Lower lobe of right lung (tissue), 2 donors: ENCODE results near the gene SLC2A4RG. TPM values are rescaled to one million over a fixed set of nuclear protein-coding genes. Genes with fewer than 3 reads are reported as not detected.

Experiments
- ATAC-seq, 2 donors: fragments of 200-7000 bp; cut with Tn5 transposase; one replicate each; pipeline ENCODE4 v1.9.1; 2020 to 2022; ENCODE audit warnings: mild to moderate bottlenecking in 2 of 2, moderate library complexity in 2 of 2
- DNase-seq: peaks from one replicate; pipeline ENCODE4 v3.0.0-alpha.2; 2020
- H3K27ac ChIP-seq: fragments of 200-600 bp; one replicate; pipeline ENCODE4 v1.8.0; 2022
- H3K27me3 ChIP-seq: fragments of 200-600 bp; one replicate; pipeline ENCODE4 v1.8.0; 2022; ENCODE audit warnings: low read depth
- H3K36me3 ChIP-seq: fragments of 200-600 bp; one replicate; pipeline ENCODE4 v1.8.0; 2022; ENCODE audit warnings: mild to moderate bottlenecking
- H3K4me1 ChIP-seq: fragments of 200-600 bp; one replicate; pipeline ENCODE4 v1.8.0; 2022
- H3K4me3 ChIP-seq: fragments of 200-600 bp; one replicate; pipeline ENCODE4 v1.8.0; 2022; ENCODE audit warnings: mild to moderate bottlenecking
- H3K9me3 ChIP-seq: fragments of 200-600 bp; one replicate; pipeline ENCODE4 v1.8.0; 2022
- intact Hi-C: fragments of 100-400 bp; cut with DNase I; formaldehyde crosslinking; loops from one replicate; pipeline ENCODE4 v1.11.0; 2022
- total RNA-seq: library from RNA; stranded (reverse); fragmentation: NEBNext Ultra II Directional; extraction: Animal tissue kit (Norgen Biotek cat#: 25700); gene quantifications from one replicate; pipeline ENCODE4 v1.2.1, GENCODE V29; 2021
- TF ChIP-seq, protein P1 (sequence below): fragments of 200-600 bp; IDR thresholded peaks from one replicate; pipeline ENCODE4 v1.8.0; 2022; ENCODE audit warnings: antibody characterized with exemption, mild to moderate bottlenecking
- donor health status: DM: no; HTN: yes; CAD: no; lungs with severe emphysema.

The SLC2A4RG gene
- total RNA-seq, 1 donor from 2014 or later: 50.5 TPM

DNA sequence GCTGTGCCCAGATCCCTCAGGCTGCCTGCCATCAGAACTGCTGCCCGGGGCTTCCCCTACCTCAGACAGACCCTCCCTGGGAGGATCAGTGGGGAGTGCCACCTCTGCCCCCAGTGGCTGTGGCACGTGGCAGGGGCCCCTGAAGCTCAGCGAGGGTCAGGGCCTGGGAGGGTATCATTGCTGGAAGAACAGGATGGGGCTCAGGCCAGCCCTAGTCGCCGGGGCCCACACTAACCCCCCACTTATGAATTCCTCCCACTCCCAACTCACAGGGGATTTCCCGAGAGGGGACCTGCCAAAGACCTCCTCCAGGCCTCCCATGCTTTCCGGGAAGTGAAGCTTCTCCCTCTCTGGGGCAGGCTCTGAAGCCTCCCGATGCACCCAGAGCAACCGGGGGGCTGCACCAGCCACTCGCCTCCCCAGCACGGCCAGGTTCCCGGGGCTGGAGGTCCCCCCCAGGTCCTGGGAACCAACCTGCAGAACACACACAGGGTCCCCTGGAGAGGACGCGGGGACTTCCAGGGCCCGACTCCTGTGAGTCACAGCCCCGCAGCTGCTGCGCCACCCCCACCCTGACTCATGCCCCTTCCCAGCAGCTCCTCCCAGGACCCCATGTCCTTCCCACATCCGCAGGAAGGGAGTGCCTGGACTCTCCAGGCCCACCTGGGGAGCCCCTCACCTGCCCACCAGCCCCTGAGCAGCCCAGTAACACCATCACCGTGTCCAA, 40.7 kb upstream of the SLC2A4RG start:
- TF ChIP-seq, protein P1, sequence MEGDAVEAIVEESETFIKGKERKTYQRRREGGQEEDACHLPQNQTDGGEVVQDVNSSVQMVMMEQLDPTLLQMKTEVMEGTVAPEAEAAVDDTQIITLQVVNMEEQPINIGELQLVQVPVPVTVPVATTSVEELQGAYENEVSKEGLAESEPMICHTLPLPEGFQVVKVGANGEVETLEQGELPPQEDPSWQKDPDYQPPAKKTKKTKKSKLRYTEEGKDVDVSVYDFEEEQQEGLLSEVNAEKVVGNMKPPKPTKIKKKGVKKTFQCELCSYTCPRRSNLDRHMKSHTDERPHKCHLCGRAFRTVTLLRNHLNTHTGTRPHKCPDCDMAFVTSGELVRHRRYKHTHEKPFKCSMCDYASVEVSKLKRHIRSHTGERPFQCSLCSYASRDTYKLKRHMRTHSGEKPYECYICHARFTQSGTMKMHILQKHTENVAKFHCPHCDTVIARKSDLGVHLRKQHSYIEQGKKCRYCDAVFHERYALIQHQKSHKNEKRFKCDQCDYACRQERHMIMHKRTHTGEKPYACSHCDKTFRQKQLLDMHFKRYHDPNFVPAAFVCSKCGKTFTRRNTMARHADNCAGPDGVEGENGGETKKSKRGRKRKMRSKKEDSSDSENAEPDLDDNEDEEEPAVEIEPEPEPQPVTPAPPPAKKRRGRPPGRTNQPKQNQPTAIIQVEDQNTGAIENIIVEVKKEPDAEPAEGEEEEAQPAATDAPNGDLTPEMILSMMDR: no peak
- H3K4me1 ChIP-seq: peaks cover 41% of the 10 kb centered on the region
- peaks cover 32% of the 10 kb centered on the region for H3K36me3 ChIP-seq
- H3K27me3 ChIP-seq: no peaks in the 10 kb centered on the region
- no peaks in the 10 kb centered on the region for H3K9me3 ChIP-seq
- H3K4me3 ChIP-seq: no peak overlapping the region
- DNase-seq (peak; percentile 47), ATAC-seq (peak in 1 of 2 donors; percentile 12)
- H3K27ac ChIP-seq: peak overlapping the region; percentile 49
- intact Hi-C loops: no loop called here

DNA sequence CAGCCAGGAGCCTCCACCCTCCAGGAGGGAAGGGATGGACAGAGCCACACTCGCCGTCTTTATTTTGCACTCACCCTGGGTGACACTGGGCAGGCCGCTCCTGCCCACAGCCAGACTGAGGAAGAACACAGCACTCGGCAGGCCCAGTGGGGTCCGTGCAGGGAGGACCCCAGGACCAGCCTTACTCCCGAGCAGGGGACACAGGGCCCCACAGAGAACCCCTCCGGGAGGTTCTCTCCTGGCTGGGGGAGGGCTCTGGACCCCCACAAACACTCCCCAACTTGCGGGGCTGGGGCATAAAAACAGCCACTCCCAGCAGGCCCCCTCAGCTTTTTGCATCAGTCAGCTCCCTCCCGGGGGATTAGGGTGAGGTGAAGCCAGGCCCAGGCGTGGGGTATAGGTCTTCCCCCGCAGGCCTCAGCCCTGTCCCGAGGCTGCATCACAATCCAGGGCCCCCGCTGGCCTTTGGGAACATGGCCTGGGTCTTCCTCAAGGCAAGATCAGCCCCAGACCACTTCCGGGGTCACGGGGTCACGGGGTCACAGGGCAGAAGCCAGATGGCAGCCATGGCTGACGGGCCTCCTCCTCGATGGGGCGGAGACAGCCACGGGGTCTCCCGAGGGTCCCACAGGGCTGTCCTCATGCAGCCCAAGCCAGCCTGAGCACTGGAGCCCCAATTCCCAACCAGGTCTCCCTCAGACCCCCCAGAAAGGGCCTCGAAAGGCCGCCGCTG, 39.9 kb upstream of the SLC2A4RG start:
- H3K4me1 ChIP-seq: peaks cover 41% of the 10 kb centered on the region
- H3K27ac ChIP-seq: peak overlapping the region; percentile 49
- no peak overlapping the region for H3K4me3 ChIP-seq
- H3K9me3 ChIP-seq: no peaks in the 10 kb centered on the region
- no peaks in the 10 kb centered on the region for H3K27me3 ChIP-seq
- intact Hi-C loops: no loop called here
- TF ChIP-seq, protein P1: no peak
- peaks cover 35% of the 10 kb centered on the region for H3K36me3 ChIP-seq
- ATAC-seq: no peak
- peak; percentile 37 for DNase-seq

DNA sequence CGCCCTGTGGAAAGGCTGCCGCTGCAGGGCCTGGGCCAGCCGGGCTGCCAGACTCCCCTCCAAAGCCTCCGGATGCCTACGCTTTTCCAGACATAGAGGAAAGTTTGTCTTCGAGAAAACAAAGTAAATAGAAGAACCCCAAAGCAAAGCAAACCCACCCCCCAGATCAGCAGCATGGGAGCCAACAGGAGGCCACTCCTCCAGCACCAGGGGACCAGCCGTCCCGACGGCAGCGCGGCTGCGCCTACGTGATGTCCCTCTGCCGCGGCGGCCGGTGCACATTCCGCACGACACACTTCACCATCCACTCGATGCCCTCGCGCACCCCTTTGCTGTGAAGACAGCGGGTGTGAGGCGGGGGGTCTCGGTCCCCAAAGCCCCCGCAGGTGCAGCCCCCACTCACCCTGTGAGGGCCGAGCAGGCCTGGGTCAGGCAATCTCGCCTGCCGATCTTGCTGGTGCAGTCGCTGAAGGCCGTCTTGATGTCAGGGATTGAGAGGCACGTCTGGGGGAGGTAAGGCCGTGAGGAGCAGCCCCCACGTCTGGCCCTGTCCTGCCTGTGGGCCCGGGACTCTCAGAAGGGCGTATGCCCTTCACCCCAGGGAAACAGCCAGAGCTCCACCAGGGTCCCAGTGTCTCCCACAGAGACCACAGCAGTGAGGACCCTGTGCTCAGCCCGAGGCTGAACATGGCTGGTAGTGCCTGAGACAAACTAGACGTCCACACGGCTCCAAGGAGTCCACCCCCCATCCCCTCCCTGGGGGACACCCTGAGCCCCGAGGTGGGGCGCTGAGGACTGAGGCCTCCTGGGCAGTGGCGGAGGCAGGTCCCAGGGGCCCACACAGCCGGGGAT, 39.2 kb upstream of the SLC2A4RG start:
- DNase-seq (no peak), ATAC-seq (no peak)
- TF ChIP-seq, protein P1: no peak
- Histone ChIP-seq H3K27me3 (no peaks in the 10 kb centered on the region), H3K4me3 (no peak overlapping the region), H3K9me3 (no peaks in the 10 kb centered on the region), H3K4me1 (peaks cover 41% of the 10 kb centered on the region), H3K27ac (peak overlapping the region; percentile 49), H3K36me3 (peaks cover 35% of the 10 kb centered on the region)
- intact Hi-C loops: no loop called here

- intact Hi-C loops: no loop called here
- Histone ChIP-seq H3K4me1 (peaks cover 42% of the 10 kb centered on the region), H3K27me3 (no peaks in the 10 kb centered on the region), H3K36me3 (peaks cover 40% of the 10 kb centered on the region), H3K9me3 (no peaks in the 10 kb centered on the region), H3K4me3 (no peak overlapping the region), H3K27ac (no peak overlapping the region)
- DNase-seq: no peak
- TF ChIP-seq, protein P1: no peak
- no peak for ATAC-seq
Observed at GRCh38 chr20:63701051-63701328, 38.6 kb upstream of the SLC2A4RG start.

DNA sequence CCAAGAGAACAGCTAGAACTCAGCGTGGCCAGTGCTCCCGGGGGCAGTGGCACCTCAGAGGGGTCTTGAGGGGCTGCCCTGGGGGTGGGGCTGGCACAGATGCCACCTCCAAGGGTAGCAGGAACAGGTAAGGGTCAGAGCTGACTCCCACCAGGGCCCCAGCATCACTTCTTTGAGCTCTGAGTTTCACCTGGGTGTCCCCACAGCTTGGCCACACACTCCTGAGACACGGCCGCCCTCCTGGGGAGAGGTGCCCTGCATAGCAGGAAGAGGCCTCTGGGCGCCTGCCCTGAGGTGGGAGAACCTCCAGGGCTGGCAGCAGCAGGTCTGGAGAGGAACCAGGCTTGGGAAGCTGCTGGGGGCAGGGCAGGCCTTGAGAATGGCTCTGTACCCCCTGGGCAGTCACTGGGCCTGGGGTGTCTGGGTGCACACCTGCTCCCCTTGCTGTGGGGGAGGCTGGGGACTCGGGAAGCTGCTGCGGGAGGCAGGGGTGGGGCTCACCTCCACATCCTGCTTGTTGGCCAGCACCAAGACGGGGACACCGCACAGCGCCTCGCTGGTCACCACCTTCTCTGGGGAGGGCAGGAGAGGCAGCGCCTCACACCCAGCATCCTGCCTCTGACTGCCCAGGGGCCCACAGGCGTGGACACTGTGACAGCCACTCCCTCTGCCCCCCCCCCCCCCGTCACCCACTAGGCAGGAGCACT, 38.1 kb upstream of the SLC2A4RG start:
- intact Hi-C loops: no loop called here
- Histone ChIP-seq H3K36me3 (peaks cover 44% of the 10 kb centered on the region), H3K4me1 (peaks cover 42% of the 10 kb centered on the region), H3K9me3 (no peaks in the 10 kb centered on the region), H3K27ac (no peak overlapping the region), H3K27me3 (no peaks in the 10 kb centered on the region), H3K4me3 (no peak overlapping the region)
- TF ChIP-seq, protein P1: no peak
- no peak for ATAC-seq
- DNase-seq: no peak
